Astrocyte of the hippocampus (primary cell): ENCODE data around the gene HOXB4.

Source experiments
- DNase-seq: peaks from one replicate; pipeline ENCODE4 v3.0.0; 2011; ENCODE audit warnings: low read depth, low spot score

Gene HOXB4

DNA sequence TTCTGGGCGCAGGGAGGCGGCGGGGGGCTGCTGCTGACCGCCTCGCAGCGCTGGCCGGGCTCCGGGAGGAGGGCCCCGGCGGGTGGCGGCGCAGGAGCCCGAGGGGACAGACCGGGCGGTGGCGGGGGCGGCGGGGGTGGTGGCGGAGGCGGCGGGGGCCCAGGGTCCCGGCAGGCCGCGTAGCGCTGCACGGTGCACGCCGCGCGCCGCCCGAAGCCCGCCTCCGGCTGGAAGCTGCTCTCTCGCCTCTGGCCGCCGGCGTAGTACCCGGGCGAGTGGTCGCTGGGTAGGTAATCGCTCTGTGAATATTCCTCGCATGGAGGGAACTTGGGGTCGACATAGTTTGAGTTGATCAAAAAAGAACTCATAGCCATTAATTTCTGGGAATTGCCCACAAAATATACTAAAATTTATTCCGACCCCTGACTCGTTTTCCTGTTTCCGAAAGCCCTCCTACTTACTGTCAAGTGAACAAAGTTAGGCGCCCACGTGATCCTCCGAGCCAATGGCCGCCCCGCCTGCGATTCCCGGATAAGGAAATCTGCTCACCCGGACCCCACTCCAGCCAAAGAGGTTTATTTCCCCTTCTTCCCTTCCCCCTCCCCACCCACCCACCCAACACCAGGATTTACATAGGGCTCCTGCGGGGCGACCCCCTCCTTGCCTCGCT is at the start of gene HOXB4:
TSS of gene HOXB4 (minus strand) at position 405 of the 670 bp plus-strand sequence. CDS start at position 374, 31 bp downstream.
- DNase-seq = peak; percentile 79

GRCh38 chr17:48627118-48627597 is 49.0 kb upstream of the HOXB4 start:
- DNase-seq = no peak

GRCh38 chr17:48626245-48627117 is 48.3 kb upstream of the HOXB4 start, which contains the start of gene HOXB9:
TSS of gene HOXB9 (minus strand) at chr17:48626358. CDS start at chr17:48626269, 89 bp downstream.
- DNase-seq = no peak

- peak; percentile 29 for DNase-seq
Measured at GRCh38 chr17:48625495-48626244, 47.5 kb upstream of the HOXB4 start.

DNA sequence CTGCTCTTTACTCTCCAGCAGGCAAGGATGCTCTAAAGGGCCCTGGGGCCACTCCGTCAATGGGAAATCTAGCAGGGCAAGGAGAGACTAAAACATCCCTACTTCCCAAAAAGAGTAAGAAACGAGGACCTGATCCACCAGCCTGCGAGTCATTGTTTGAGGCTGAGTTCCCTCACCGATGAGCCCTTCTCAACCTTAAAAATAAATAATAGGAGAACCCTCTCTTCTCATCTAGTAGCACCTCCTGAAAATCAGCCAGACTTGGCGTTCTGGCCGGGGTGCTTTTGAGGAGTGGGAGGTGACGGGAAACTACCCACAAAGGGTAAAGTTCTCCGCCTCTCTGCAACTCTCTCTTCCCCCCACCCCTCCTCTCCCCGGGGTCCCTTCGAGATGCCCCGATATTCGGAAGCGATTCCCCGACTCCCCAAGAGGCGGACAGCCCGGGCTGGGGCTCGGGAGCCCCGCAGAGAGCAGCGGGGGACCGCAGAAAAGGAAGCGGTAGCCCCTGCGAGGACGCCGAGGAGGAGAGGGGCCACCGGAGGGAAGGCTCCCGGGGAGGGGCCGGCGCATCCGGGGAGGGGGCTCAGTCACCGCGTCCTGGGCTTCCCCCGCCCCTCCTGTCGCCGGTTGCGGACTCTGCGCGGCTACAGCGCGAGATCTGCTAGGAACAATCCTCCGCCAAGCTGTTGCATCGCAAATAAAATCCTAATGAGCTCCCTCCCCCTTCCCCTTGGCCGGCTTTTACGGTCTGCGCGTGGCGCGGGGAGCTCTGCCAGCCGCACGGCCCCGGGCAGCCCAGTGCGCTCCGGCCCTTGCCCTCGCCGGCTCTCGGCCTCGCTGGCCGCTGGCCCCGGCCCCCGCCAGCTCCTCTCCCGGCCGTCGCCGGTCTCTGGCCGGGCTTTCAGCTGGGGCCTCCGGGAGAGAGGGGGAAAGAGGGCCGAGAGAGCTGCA is 46.7 kb upstream of the HOXB4 start:
- peak; percentile 36 for DNase-seq

DNA sequence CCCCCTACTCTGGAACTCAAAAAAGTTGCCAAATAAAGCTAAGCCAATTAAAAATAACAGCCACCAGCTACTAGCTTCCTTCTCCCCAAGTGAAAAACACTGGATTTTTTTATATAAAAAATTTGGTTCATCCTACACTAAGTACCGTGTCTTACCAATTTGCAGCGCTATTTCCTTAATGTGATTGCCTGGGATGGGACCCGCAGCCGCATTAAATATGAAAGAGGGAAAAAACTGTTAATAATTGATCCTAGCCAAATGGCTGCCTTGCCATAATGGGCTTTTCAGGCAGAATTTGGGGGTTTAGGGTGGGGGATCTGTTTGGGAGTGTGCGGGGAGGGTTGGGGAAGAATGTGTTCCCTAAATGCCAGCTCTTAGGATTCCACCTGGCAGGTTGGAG is 46.0 kb upstream of the HOXB4 start:
- no peak for DNase-seq

- no peak for DNase-seq
Measured at GRCh38 chr17:48623583-48623982, 45.4 kb upstream of the HOXB4 start.

- DNase-seq = no peak
Measured at GRCh38 chr17:48622857-48623256, 44.7 kb upstream of the HOXB4 start.

DNA sequence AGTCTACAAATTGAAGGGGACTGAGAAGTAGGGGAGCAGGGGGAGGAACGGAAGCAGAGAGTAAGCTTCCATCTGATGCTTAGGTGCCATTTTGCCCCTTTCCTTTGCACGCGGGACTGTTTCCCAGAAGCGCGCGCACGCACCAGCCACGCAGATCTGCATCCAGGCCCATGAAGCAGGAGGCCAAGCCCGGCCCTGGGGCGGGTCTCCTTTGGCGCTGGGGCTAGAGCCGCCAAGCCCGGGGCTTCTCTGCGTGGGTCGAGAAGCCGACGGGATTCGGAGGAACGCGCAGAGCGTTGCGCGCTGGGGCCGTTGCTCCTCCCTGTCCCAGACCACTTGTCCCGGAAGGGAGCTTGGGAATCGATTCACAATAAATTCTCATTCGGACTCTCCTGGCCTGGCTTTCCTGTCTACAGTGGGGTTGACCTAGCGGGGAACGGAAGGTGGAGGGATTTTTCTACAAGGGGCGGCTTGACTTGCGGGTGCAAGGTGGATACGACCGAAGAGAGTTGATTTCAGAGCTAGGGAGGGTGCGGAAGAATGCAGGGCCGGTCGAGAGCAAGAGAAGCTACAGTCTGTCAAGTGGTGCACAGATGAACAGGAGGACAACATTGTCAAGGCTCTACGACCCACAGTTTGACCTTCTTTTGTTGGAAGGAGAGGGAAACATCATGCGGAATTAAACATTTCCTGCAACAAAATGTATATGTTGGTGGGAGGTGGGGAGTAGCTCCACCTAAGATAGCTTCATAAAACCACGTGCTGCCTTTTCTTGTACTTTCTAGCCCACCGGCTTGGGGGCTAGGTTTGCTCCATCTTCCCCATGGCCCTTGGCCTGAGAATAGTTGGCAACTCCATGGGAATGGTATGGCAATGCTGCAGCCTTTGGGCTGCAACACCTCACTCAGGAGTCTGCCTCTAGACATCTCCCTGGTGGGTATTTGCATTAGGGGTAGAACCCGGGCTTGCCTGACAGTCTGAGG is 43.6 kb upstream of the HOXB4 start:
- DNase-seq = no peak

DNA sequence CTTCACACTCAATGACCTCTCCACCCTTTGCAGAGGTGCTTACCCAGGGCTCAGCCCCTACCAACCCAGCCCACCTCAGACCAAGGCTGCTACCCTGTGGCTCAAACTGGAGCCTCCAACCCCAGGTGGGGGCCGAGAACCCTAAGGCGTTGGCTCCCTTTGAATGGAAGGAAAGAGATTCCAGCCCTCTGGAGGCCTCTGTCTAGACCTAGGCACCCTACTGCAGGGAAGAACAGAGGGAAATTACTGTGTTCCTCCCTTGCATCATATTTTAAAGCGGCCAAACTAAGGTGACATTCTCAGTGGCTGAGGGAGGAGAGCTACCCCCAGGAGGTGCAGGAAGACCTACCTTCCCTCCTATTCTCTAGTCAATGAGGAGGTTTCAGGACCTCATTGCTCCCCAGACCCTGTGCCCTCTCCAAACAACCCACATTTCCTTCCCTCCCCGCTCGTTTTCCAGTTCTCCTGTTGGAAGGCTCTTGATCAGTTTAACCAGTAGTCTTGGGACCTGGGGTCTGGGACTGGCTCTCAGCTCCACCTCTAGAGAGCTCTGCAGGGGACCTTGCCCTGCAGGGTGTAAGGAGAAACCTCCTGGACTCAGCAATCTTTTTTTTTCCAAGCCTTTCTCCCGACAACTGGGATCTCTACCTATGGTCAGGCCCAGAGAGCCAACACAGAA is 42.5 kb upstream of the HOXB4 start:
- DNase-seq = no peak

DNA sequence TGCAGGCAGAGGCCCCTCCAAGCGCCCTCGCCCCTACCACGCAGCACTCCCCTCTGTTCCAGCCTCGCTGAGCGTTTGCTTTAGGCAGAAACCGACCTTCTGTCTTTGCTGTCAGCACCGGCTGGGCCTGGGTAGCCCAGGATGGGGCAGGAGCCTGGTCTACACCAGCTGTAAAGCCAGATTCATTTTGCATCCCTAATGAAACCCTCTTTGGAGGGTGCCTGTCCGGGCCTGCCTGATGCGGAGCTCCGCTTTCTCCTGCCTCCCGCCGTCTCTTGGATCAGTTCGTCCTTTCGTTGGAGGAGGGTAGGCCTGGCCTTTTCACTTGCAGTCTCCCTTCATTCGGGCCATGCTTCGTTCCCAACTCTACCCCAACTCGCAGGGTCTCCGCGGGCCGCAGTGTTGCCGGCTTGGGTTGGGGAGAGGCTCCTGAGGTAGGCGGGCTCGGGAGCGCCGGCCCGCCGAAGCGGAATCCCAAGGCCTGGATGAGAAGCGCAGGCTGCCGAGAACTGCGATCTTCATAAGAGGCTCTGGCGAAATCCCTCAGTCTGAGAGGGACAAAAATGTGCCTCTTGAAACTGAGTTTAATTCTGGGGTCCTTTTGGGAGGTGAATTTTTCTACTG is 41.8 kb upstream of the HOXB4 start:
- no peak for DNase-seq

GRCh38 chr17:48618256-48618896 is 40.2 kb upstream of the HOXB4 start:
- DNase-seq = peak; percentile 94

- no peak for DNase-seq
Measured at GRCh38 chr17:48617471-48618255, 39.5 kb upstream of the HOXB4 start.

DNA sequence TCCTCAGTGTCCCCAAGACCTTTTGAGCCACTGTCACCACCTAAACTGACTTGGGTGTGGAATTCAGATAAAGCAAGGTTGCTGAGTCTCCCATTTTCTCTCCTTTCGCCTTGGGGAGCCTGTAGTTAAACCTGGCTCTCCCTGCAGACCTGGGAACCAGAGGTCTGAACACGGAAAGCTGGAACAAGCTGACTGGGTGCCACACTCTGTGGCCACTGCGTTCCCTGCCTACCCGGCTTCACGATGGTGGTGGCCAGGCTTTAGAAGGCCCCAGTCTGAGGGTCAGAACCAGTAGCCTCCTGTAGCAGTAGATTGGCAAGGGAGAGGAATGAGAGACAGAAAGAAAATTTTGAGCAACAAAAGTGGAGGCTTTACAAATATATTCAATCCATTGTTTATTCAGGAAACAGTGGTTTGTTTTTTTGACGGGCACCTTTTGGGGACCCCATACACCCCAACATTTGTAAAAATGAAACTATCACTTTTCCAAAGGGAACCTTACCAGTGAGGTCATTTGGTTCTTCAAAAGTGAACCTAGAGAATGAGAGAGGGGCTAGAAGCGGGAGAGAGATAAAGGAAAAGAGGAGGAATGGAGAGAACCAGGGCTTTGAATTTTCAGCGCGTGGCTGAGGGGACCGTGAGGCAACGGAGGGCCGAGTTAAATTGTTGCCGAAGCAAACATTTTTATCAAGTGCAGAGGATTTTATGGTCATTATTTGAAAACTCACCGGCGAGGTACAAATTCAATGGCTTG is 38.7 kb upstream of the HOXB4 start:
- DNase-seq = no peak

- DNase-seq = no peak
Measured at GRCh38 chr17:48615963-48616716, 38.0 kb upstream of the HOXB4 start.
